Measurements from ENCODE around the gene MAGI2.

DNA sequence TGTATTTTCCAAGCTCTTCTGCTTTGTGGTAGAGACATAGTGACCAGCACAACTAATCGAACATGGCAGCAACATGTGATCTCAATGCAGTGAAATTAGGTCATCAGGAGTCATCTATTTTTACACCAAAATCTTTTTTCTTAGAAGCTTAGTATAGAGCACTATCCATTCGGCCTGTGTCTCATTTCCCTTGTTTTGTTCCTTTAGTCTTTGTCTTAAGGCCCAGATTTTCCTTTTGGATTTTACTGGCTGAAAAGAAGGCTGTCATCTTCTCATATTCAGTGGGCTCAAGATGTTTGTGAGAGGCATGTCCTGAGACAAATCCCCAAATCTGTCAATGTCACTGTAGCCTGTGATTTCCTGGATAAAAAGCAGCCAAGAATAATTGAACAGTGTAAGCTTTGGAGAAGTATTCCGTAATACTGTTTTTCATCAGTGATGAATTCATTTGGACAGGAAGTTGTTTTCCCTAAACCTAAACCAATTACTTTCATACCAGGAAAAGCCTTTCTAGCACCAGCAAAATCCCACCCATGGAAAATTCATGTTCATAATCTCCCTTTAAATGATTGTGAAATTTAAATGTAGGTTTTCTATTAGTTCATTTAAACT lies 55.2 kb downstream of the MAGI2 start:
- TF ChIP-seq, protein P1, sequence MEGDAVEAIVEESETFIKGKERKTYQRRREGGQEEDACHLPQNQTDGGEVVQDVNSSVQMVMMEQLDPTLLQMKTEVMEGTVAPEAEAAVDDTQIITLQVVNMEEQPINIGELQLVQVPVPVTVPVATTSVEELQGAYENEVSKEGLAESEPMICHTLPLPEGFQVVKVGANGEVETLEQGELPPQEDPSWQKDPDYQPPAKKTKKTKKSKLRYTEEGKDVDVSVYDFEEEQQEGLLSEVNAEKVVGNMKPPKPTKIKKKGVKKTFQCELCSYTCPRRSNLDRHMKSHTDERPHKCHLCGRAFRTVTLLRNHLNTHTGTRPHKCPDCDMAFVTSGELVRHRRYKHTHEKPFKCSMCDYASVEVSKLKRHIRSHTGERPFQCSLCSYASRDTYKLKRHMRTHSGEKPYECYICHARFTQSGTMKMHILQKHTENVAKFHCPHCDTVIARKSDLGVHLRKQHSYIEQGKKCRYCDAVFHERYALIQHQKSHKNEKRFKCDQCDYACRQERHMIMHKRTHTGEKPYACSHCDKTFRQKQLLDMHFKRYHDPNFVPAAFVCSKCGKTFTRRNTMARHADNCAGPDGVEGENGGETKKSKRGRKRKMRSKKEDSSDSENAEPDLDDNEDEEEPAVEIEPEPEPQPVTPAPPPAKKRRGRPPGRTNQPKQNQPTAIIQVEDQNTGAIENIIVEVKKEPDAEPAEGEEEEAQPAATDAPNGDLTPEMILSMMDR (IDR thresholded peaks at IDR 0.05; ENCODE audit: insufficient read depth, low read depth, low read length), result no peak
- no peak for TF ChIP-seq EZH2 (IDR thresholded peaks at IDR 0.05; ENCODE audit: insufficient read depth, low read length)

Measured in astrocyte (in vitro differentiated cells and primary cell).